ENCODE results near the gene PLET1. TPM values are rescaled to one million over a fixed set of nuclear protein-coding genes. Genes with fewer than 3 reads are reported as not detected.

PLET1 gene
- total RNA-seq, 4 donors from 2014 or later, result not detected

GRCh38 chr11:112216561-112217105, 44.0 kb downstream of the PLET1 start:
- TF ChIP-seq EP300 (IDR thresholded peaks at IDR 0.05), result no peak
- TF ChIP-seq POLR2A (IDR thresholded peaks at IDR 0.05), result no peak
- no peak for TF ChIP-seq POLR2AphosphoS5 (IDR thresholded peaks at IDR 0.05)
- no peak for TF ChIP-seq CTCF (IDR thresholded peaks at IDR 0.05)
- Histone ChIP-seq H3K27ac (no peak overlapping the region), H3K36me3 (no peaks in the 10 kb centered on the region), H3K4me3 (no peak overlapping the region), H3K27me3 (no peaks in the 10 kb centered on the region), H3K9me3 (no peaks in the 10 kb centered on the region), H3K4me1 (peaks cover 2% of the 10 kb centered on the region)
- 89% methylated on average over 1 of the region's 1 CpG for WGBS
- no peak for DNase-seq (ENCODE audit: low spot score in 2 of 2)

GRCh38 chr11:112215621-112216020, 45.0 kb downstream of the PLET1 start:
- Histone ChIP-seq H3K4me1 (no peaks in the 10 kb centered on the region), H3K4me3 (no peak overlapping the region), H3K27me3 (no peaks in the 10 kb centered on the region), H3K27ac (no peak overlapping the region), H3K36me3 (no peaks in the 10 kb centered on the region), H3K9me3 (no peaks in the 10 kb centered on the region)
- TF ChIP-seq POLR2A (IDR thresholded peaks at IDR 0.05) (no peak), CTCF (IDR thresholded peaks at IDR 0.05) (no peak)
- DNase-seq (ENCODE audit: low spot score in 2 of 2), result no peak
- 88% methylated on average over 6 of the region's 6 CpGs for WGBS

GRCh38 chr11:112213753-112214152, 46.9 kb downstream of the PLET1 start:
- Histone ChIP-seq H3K4me3 (no peak overlapping the region), H3K27ac (no peak overlapping the region), H3K27me3 (no peaks in the 10 kb centered on the region), H3K36me3 (no peaks in the 10 kb centered on the region), H3K9me3 (no peaks in the 10 kb centered on the region), H3K4me1 (no peaks in the 10 kb centered on the region)
- DNase-seq (ENCODE audit: low spot score in 2 of 2), result no peak
- 90% methylated on average over 4 of the region's 4 CpGs for WGBS
- TF ChIP-seq POLR2AphosphoS5 (IDR thresholded peaks at IDR 0.05), result no peak
- no peak for TF ChIP-seq POLR2A (IDR thresholded peaks at IDR 0.05)
- no peak for TF ChIP-seq EP300 (IDR thresholded peaks at IDR 0.05)
- no peak for TF ChIP-seq CTCF (IDR thresholded peaks at IDR 0.05)

GRCh38 chr11:112212710-112213109, 48.0 kb downstream of the PLET1 start:
- Histone ChIP-seq H3K4me3 (no peak overlapping the region), H3K27me3 (no peaks in the 10 kb centered on the region), H3K36me3 (no peaks in the 10 kb centered on the region), H3K27ac (no peak overlapping the region), H3K4me1 (no peaks in the 10 kb centered on the region), H3K9me3 (no peaks in the 10 kb centered on the region)
- no peak for DNase-seq (ENCODE audit: low spot score in 2 of 2)
- TF ChIP-seq EP300 (IDR thresholded peaks at IDR 0.05) (no peak), POLR2AphosphoS5 (IDR thresholded peaks at IDR 0.05) (no peak), POLR2A (IDR thresholded peaks at IDR 0.05) (no peak), CTCF (IDR thresholded peaks at IDR 0.05) (no peak)

- Histone ChIP-seq H3K4me3 (no peak overlapping the region), H3K4me1 (no peaks in the 10 kb centered on the region), H3K27ac (no peak overlapping the region), H3K27me3 (no peaks in the 10 kb centered on the region), H3K36me3 (no peaks in the 10 kb centered on the region), H3K9me3 (no peaks in the 10 kb centered on the region)
- 65% methylated on average over 3 of the region's 3 CpGs for WGBS
- DNase-seq (ENCODE audit: low spot score in 2 of 2), result no peak
- TF ChIP-seq CTCF (IDR thresholded peaks at IDR 0.05), result no peak
- TF ChIP-seq EP300 (IDR thresholded peaks at IDR 0.05), result no peak
- no peak for TF ChIP-seq POLR2AphosphoS5 (IDR thresholded peaks at IDR 0.05)
- no peak for TF ChIP-seq POLR2A (IDR thresholded peaks at IDR 0.05)
These were observed 48.4 kb downstream of the PLET1 start for GRCh38 chr11:112212290-112212689.

All from suprapubic skin (tissue), 4 donors.